GM21381 (cell line): ENCODE results near the gene DHCR24.

Source experiments
- ATAC-seq: cut with Tn5 transposase; IDR thresholded peaks from one replicate; pipeline ENCODE4 v1.9.1; 2021; ENCODE audit warnings: mild to moderate bottlenecking, moderate library complexity; ENCODE audit not compliant: unreplicated experiment

Gene DHCR24

GRCh38 chr1:54846716-54847284 lies 40.2 kb downstream of the DHCR24 start:
- no peak for ATAC-seq

- no peak for ATAC-seq
Measured at GRCh38 chr1:54846301-54846700, 40.7 kb downstream of the DHCR24 start.

GRCh38 chr1:54845772-54846171 lies 41.2 kb downstream of the DHCR24 start:
- no peak for ATAC-seq

GRCh38 chr1:54844564-54844963 lies 42.4 kb downstream of the DHCR24 start:
- no peak for ATAC-seq

GRCh38 chr1:54843449-54843848 lies 43.5 kb downstream of the DHCR24 start:
- no peak for ATAC-seq

- no peak for ATAC-seq
Measured at GRCh38 chr1:54842963-54843362, 44.0 kb downstream of the DHCR24 start.

GRCh38 chr1:54842206-54842915 lies 44.6 kb downstream of the DHCR24 start:
- no peak for ATAC-seq

- ATAC-seq, result no peak
Measured at GRCh38 chr1:54839824-54840223, 47.2 kb downstream of the DHCR24 start.

- ATAC-seq, result no peak
Measured at GRCh38 chr1:54838565-54839180, 48.3 kb downstream of the DHCR24 start.

- no peak for ATAC-seq
Measured at GRCh38 chr1:54837002-54837853, 49.8 kb downstream of the DHCR24 start.

GRCh38 chr1:54836594-54836993 lies 50.4 kb downstream of the DHCR24 start:
- ATAC-seq, result no peak

- ATAC-seq, result no peak
Measured at GRCh38 chr1:54835970-54836369, 51.0 kb downstream of the DHCR24 start.

GRCh38 chr1:54835131-54835898 lies 51.7 kb downstream of the DHCR24 start:
- ATAC-seq, result no peak

- no peak for ATAC-seq
Measured at GRCh38 chr1:54834007-54834541, 52.9 kb downstream of the DHCR24 start.

GRCh38 chr1:54833121-54833520 lies 53.9 kb downstream of the DHCR24 start:
- ATAC-seq, result no peak

- no peak for ATAC-seq
Measured at GRCh38 chr1:54826226-54826816, 60.7 kb downstream of the DHCR24 start.

GRCh38 chr1:54825696-54826095 lies 61.3 kb downstream of the DHCR24 start:
- ATAC-seq, result no peak

GRCh38 chr1:54823670-54824069 lies 63.3 kb downstream of the DHCR24 start:
- no peak for ATAC-seq

- ATAC-seq, result no peak
Measured at GRCh38 chr1:54819733-54820132, 67.3 kb downstream of the DHCR24 start.

GRCh38 chr1:54819195-54819536 lies 67.8 kb downstream of the DHCR24 start:
- ATAC-seq, result no peak
